RPMI8226 (cell line): ENCODE data around the gene SP3.

Experiments used
- DNase-seq: peaks from one replicate; pipeline ENCODE4 v3.0.0-alpha.2; 2015

SP3 gene

GRCh38 chr2:173965372-173966025 lies at the start of gene SP3:
SP3 (minus strand) TSS chr2:173965373; CDS start chr2:173965171, 202 bp downstream.
- peak; percentile 97 for DNase-seq

DNA sequence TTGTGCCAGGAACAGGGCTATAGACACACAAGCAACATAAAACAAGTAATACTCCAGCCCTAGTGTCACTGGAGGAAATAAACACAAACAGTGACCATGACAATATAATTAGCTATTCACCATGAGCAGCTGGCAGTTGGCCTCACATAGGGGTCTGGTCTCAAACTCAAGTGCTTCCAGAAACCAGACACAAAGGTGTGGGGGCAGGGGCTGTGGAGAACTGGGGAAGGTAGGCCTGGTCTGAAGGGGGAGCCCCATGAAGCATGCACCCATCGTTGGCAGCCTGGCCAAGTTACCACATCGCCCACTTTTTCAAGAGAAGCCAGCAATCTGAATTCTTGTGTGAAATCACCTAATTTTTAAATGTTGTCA lies 49.5 kb upstream of the SP3 start:
- DNase-seq, result no peak

DNA sequence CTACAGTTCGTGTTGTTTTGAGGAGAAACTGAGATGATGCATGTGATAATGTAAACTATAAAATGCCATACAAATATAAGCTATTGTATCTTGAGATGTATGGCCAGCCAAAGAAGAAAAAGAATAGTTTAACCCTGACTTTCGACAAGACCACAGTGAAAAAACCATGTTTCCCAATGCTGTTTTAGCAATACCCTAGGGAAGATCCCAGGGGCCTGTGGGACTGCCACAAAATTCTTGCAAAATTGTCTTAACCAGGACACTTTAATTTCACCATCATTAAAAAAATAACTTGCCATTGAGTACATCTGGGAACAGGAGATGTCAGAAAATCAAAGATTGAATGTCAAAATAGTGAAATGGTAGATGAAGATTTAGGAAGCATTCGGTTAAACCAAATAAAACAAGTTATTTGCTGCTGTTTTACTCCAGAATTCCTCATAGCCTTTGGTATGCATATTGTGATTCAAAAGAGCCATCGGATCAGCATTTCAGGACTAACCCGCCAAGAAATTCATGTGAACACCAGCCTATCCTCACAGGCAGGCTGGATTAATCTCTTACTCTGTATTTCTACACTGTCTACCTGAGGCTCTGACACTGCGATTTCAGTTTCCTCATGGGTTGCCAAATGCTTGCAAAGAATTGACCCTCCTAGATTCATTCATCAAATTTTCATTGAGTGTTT lies 49.0 kb upstream of the SP3 start:
- no peak for DNase-seq

- no peak for DNase-seq
These were observed 48.2 kb upstream of the SP3 start for GRCh38 chr2:174013315-174013751.

GRCh38 chr2:174012347-174013314 lies 47.5 kb upstream of the SP3 start:
- DNase-seq, result peak; percentile 32

DNA sequence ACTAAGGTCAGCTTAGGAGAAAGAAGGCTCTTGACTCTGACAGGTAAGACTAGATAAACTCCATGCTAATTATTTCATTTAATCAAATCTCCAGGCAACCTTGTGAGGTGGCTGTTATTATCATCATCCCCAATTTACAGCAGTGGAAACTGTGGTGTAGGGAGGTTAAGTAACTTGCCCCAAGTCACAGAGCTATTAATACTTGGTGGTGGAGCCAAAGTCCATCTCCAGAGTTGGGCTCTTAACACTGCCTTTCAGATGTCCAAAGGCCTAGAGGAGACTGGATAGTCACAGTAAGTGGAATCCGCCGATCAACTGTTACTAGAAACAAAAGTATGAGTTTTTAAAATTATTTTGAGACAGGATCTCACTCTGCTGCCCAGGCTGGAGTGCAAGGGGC lies 46.6 kb upstream of the SP3 start:
- DNase-seq, result no peak

- DNase-seq, result no peak
These were observed 46.0 kb upstream of the SP3 start for GRCh38 chr2:174011173-174011572.

DNA sequence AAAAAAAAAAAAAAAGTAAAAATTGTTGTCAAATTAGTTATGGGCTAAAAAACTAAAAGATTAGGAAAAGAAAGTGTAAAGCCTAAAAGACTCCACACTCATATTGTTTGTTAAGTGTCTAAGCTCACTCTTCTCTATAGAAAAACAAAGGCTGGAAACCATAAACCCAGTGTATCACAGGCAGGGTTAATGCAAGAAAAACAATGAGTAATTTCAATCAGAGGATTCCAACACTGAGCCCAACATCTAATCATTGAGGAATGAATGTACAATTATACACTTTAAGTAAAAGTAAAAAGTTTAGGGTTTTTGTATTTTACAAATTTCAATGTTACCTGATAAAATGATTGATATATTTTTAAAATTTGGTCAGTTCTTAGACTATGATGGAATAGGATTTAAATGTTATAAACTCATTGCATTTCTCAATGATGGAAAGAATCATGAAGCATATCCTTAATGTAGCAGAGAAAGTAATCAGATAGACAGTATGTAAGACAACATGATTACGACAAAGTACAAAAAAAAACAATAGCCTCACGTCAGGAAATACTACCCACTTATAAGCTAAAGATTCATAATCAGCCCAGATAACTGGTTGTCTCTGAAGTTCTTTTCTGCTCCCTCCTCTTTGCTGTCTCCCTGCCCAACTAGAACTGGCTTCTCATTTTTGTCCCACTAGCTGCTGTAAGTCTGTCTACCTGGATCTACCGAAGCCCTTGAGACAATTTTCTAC lies 44.5 kb upstream of the SP3 start:
- no peak for DNase-seq

DNA sequence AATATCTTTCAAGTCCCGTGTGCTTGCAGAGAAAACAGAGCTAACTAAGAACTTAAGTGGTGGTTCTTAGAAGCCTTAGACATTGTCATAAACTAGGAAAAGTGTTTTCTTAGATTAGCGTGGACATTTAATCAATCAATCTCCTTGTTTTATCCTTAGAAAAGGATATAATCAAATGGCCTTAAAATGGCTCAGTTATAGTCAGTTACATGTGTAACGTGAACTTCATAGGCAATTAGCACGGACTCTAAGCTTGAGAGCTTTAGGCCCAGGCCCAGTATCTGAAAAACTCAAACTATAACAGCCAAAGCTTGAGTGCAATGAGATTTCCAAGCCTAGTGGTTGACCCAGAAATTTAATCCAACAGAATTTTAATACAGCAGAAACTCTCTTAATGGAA lies 43.5 kb upstream of the SP3 start:
- DNase-seq, result no peak

GRCh38 chr2:174007010-174007409 lies 41.8 kb upstream of the SP3 start:
- no peak for DNase-seq

- no peak for DNase-seq
These were observed 40.7 kb upstream of the SP3 start for GRCh38 chr2:174005801-174006419.

GRCh38 chr2:174004905-174005605 lies 39.9 kb upstream of the SP3 start:
- DNase-seq, result no peak

GRCh38 chr2:174003720-174004695 lies 38.8 kb upstream of the SP3 start:
- peak; percentile 52 for DNase-seq

DNA sequence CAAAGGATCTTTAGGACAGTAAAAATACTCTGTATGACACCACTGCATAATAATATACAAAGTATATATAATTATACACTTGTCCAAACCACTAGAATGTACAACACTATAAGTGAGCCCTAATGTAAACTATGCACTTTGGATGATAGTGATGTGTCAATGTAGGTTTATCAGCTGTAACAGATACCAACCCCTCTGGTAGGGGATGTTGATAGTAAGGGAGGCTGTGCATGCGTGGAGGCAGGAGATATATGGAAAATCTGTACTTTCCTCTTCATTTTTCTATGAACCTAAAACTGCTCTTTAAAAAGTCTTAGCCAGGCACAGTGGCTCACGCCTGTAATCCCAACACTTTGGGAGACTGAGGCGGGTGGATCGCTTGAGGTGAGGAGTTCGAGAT lies 37.5 kb upstream of the SP3 start:
- no peak for DNase-seq

DNA sequence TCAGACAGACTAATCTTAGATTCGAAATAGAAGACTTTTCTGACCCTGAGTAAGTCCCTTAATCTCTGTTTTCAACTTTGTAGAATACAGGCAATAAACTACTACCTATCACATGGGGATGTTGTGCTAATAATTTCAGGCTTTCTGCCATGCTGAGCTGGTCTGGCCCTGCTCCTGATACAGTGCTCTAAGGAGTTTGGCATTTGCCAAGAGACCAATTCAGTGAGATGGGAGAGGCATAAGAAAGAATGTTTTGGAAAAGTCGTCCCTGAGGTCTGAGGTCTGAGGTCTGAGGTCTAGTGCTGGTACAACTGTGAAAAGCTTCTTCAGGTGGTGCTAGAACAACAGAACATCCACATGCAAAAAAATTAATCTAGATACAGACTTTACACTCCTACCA lies 35.9 kb upstream of the SP3 start:
- DNase-seq, result no peak

GRCh38 chr2:173999724-174000123 lies 34.6 kb upstream of the SP3 start:
- DNase-seq, result no peak

- no peak for DNase-seq
These were observed 34.1 kb upstream of the SP3 start for GRCh38 chr2:173999272-173999671.

DNA sequence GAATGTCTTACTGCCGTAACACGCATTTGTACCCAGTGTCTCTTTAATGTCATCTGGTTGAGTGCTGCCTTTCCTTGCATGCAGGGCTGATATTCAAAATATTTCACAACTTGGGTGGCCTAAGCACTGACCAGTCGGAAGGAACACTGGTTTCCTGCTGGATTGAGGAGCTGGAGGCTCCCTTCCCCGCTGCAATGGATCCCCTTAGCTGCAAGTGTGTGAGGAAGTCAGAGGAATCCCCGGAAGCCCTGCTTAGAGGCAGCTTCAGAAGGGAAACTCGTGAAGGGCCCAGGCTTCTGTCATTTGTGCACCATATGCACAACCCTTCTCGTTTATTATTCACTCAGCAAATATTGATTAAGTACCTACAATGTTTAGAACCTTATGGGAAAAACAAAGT lies 33.2 kb upstream of the SP3 start:
- DNase-seq, result no peak

DNA sequence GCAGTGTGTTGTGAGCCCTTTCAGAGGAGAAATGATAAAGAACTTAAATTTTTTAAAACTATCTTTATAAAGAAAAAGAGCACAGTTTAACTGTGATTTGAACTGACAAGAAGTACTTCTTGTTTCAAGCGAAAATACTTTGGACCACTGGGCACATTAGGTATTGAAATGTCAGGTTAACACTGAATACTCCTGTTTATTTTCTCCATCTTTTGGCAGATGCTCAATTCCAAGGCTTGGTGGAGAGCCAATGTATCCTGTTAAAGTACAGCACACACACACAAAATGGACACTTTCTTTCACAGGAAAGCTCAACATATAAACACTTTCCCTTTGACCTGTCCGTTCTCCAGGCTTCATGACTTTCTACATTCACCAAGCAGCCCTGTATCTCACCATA lies 32.6 kb upstream of the SP3 start:
- DNase-seq, result peak; percentile 3

DNA sequence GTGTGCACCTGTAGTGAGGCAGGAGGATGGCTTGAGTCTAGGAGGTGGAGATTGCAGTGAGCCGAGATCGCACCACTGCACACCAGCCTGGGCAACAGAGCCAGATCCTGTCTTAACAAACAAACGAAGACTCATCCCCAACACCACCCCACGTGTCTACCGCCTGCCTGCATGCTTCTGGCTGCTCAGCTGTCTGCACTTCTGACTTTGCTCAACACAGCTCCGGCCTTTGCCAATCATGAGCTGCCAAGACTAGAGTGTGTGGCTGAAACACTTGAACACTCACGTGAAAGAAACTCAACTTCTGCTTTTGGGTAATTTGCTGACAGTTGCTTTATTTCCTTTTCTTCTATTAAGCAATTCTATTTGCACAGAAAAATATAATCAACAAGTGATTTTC lies 32.1 kb upstream of the SP3 start:
- peak; percentile 86 for DNase-seq

DNA sequence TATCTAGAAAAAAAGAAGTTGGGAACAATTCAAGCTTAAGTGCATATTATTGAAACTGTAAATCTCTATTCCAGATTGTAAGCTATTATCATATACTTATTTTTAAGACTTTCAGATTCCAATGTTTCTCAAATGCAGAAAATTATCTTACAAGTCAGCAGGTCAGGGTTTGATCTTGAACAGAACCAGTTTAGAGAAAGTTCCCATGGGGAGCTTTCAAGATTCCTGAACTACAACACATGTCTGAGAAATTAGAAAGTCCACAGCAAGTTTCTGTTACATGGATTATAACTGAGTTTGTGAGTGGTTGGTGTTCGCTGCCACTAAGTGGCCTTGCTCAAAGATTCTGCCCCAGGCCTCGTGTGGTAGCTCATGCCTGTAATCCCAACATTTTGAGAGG lies 31.6 kb upstream of the SP3 start:
- DNase-seq, result no peak
